CD14-positive monocyte (primary cell): ENCODE measurements around the gene PIK3R6. TPM values are rescaled to one million over a fixed set of nuclear protein-coding genes. Genes with fewer than 3 reads are reported as not detected.
A peak's percentile ranks its signal among the peaks of the same experiment; 100 is the strongest.

Source experiments
- DNase-seq, 3 donors: peaks; one replicate each; pipeline ENCODE4 v3.0.0-alpha.2; 2011 to 2022
- H2AFZ ChIP-seq: 2 replicates; pipeline ENCODE4 v1.6.0; 2012; ENCODE audit warnings: mild to moderate bottlenecking, low read depth, low read length, inconsistent platforms; ENCODE audit not compliant: insufficient read depth, poor library complexity, severe bottlenecking
- H3K27ac ChIP-seq, 2 donors: 1 replicate in 1 of 2; 2 replicates in 1 of 2; pipeline ENCODE4 v1.5.1; 2012 to 2013; ENCODE audit warnings: low read length in 2 of 2, control low read depth in 1 of 2, inconsistent platforms in 1 of 2, low read depth in 1 of 2, mild to moderate bottlenecking in 1 of 2
- H3K27me3 ChIP-seq, 2 donors: one replicate each; pipeline versions ENCODE4 v1.6.0 to v1.6.1; 2011 to 2013; ENCODE audit warnings: low read length in 2 of 2; ENCODE audit not compliant: control insufficient read depth in 2 of 2, insufficient read depth in 2 of 2
- H3K36me3 ChIP-seq, 2 donors: replicated peaks in 1 of 2; 1 replicate in 1 of 2; 2 replicates in 1 of 2; pipeline versions ENCODE4 v1.5.1 to v1.6.1; 2012 to 2013; ENCODE audit warnings: low read length in 2 of 2, control low read depth in 1 of 2, inconsistent platforms in 1 of 2, mild to moderate bottlenecking in 1 of 2; ENCODE audit not compliant: insufficient read depth in 2 of 2, control insufficient read depth in 1 of 2
- H3K4me1 ChIP-seq, 2 donors: 1 replicate in 1 of 2; 2 replicates in 1 of 2; pipeline versions ENCODE4 v1.5.1 to v1.6.1; 2012 to 2013; ENCODE audit warnings: low read length in 2 of 2, control low read depth in 1 of 2, inconsistent platforms in 1 of 2, mild to moderate bottlenecking in 1 of 2, moderate library complexity in 1 of 2; ENCODE audit not compliant: insufficient read depth in 2 of 2, control insufficient read depth in 1 of 2
- H3K4me2 ChIP-seq: replicated peaks from 2 replicates; pipeline ENCODE3; 2012; ENCODE audit warnings: low read length, moderate library complexity, mild to moderate bottlenecking; ENCODE audit not compliant: poor library complexity, severe bottlenecking; ENCODE audit errors: extremely low read depth
- H3K4me3 ChIP-seq, 3 experiments: fragments of 200-600 bp in 1 of 3; sonication (generic) in 1 of 3; replicated peaks in 1 of 3; 1 replicate in 2 of 3; 2 replicates in 1 of 3; pipeline ENCODE4 v1.5.1; 2011 to 2013; ENCODE audit warnings: low read length in 3 of 3, mild to moderate bottlenecking in 3 of 3, control low read depth in 2 of 3, low read depth in 2 of 3, inconsistent platforms in 1 of 3, moderate library complexity in 1 of 3
- H3K79me2 ChIP-seq: 2 replicates; pipeline ENCODE4 v1.6.0; 2012; ENCODE audit warnings: mild to moderate bottlenecking, control low read depth, inconsistent platforms, low read length, moderate library complexity; ENCODE audit not compliant: insufficient read depth
- H3K9ac ChIP-seq: 2 replicates; pipeline ENCODE4 v1.6.0; 2017; ENCODE audit warnings: low read length, mild to moderate bottlenecking; ENCODE audit not compliant: insufficient read depth, poor library complexity, severe bottlenecking
- H3K9me3 ChIP-seq, 2 donors: replicated peaks in 1 of 2; 1 replicate in 1 of 2; 2 replicates in 1 of 2; pipeline versions ENCODE4 v1.5.1 to v1.6.1; 2012 to 2013; ENCODE audit warnings: low read length in 2 of 2, control low read depth in 1 of 2; ENCODE audit not compliant: control insufficient read depth in 1 of 2, insufficient read depth in 1 of 2
- H4K20me1 ChIP-seq: 2 replicates; pipeline ENCODE4 v1.6.0; 2012; ENCODE audit warnings: mild to moderate bottlenecking, low read length, control low read depth, moderate library complexity; ENCODE audit not compliant: insufficient read depth
- H3K27ac Mint-ChIP-seq, 7 donors: one replicate each; pipeline ENCODE4 v1.8.0; 2020; ENCODE audit warnings: mild to moderate bottlenecking in 7 of 7, mixed read lengths in 7 of 7, moderate library complexity in 6 of 7, inconsistent platforms in 2 of 7
- H3K27me3 Mint-ChIP-seq, 3 donors: one replicate each; pipeline ENCODE4 v1.8.0; 2021 to 2022; ENCODE audit warnings: low read depth in 3 of 3, mild to moderate bottlenecking in 3 of 3, mixed read lengths in 3 of 3, moderate library complexity in 3 of 3, inconsistent platforms in 1 of 3
- H3K36me3 Mint-ChIP-seq, 2 donors: one replicate each; pipeline ENCODE4 v1.8.0; 2020; ENCODE audit warnings: mixed read lengths in 2 of 2, inconsistent platforms in 1 of 2, mild to moderate bottlenecking in 1 of 2
- H3K4me1 Mint-ChIP-seq: one replicate; pipeline ENCODE4 v1.8.0; 2020; ENCODE audit warnings: mild to moderate bottlenecking, mixed read lengths
- H3K4me3 Mint-ChIP-seq, 2 donors: one replicate each; pipeline ENCODE4 v1.8.0; 2020; ENCODE audit warnings: mild to moderate bottlenecking in 2 of 2, mixed read lengths in 2 of 2, moderate library complexity in 1 of 2
- H3K9me3 Mint-ChIP-seq, 7 donors: one replicate each; pipeline ENCODE4 v1.8.0; 2020 to 2022; ENCODE audit warnings: mixed read lengths in 7 of 7, mild to moderate bottlenecking in 6 of 7, moderate library complexity in 6 of 7, inconsistent platforms in 2 of 7
- WGBS: methylation state at CpG from one replicate; pipeline ENCODE4 v1.1.5; 2013; ENCODE audit warnings: missing lambda C conversion rate; ENCODE audit not compliant: insufficient coverage; 5-methylcytosine and 5-hydroxymethylcytosine counted together
- intact Hi-C, 2 donors: fragments of 100-400 bp; cut with micrococcal nuclease; formaldehyde crosslinking; loops; one replicate each; pipeline versions ENCODE4 v1.15.0 to v1.15.1; 2023
- polyA plus RNA-seq, 3 donors: library from polyadenylated mRNA; depleted of rRNA in 1 of 3; unstranded in 2 of 3; stranded (reverse) in 1 of 3; fragments of 300-500 nt in 2 of 3; fragments of >200 nt in 1 of 3; fragmentation: Illumina TruSeq in 2 of 3; gene quantifications; 1 replicate in 2 of 3; 2 replicates in 1 of 3; pipeline ENCODE4 v1.2.3, GENCODE V29; 2012 to 2021
- TF ChIP-seq, protein P1 (sequence below): fragments of 200-600 bp; IDR thresholded peaks from one replicate; pipeline ENCODE4 v1.8.0; 2022; ENCODE audit warnings: antibody characterized with exemption, mild to moderate bottlenecking

Gene PIK3R6
- polyA plus RNA-seq, 3 donors: 3.6 to 23.3 (median 5.8) TPM

DNA sequence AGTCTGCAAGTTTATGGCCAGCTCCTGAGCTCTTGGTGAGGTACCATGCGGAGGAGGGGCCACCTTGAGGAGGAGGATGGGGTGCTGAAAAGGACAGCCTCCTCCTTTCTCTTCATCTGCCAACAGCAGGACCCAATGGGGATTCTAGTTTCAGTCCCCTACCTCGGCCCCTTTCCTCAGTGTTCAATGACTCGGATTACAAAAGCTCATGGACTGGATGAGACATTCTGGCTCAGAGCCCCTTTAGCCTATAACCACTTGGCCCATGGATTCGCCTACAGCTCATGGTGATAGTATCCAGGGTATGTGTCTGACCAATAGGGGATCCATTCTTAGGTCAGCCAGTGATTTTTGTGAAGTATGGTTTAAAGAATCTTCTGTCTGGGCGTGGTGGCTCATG lies 8.5 kb upstream of the PIK3R6 start:
- 100% methylated on average over 2 of the region's 5 CpGs for WGBS
- H3K4me1 Mint-ChIP-seq: peaks cover 25% of the 10 kb centered on the region

DNA sequence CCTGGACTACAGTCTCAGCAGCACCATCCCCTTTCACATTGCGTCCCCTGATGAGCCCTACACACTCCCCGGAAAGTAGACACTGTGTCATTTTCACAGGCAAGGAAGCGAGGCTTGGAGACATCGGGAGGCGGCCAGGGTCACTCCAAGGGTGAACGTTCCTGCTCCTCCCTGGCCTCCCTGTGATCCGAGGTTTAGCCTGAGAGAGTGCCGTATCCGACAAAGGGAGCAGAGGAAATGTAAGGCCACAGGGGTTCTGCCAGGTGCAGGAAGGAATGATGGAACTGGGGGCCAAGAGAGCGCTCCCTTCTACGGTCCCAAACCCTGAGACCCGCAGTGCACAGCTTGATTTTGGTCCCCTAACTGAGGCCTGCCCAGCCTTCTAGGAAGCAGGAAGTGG lies 8.0 kb upstream of the PIK3R6 start:
- Histone ChIP-seq H3K4me2 (no peak overlapping the region), H3K4me1 (peaks cover 24% of the 10 kb centered on the region in 2 donors), H3K27me3 (no peaks in the 10 kb centered on the region), H4K20me1 (peaks cover 34% of the 10 kb centered on the region), H3K27ac (no peak overlapping the region), H3K9me3 (no peaks in the 10 kb centered on the region), H2AFZ (no peak overlapping the region), H3K9ac (no peak overlapping the region), H3K79me2 (no peaks in the 10 kb centered on the region), H3K36me3 (peaks cover 28 to 37% of the 10 kb centered on the region in 2 donors), H3K4me3 (no peak overlapping the region)
- intact Hi-C loops: no loop called here
- Mint-ChIP-seq H3K27ac (peak overlapping the region in 2 of 7 donors; percentile 34 to 54), H3K4me3 (no peak overlapping the region), H3K27me3 (peaks cover 0 to 2% (median under 1%) of the 10 kb centered on the region in 3 donors), H3K36me3 (peaks cover 33 to 35% of the 10 kb centered on the region in 2 donors), H3K9me3 (no peaks in the 10 kb centered on the region), H3K4me1 (peaks cover 25% of the 10 kb centered on the region)
- peak in 1 of 3 donors; percentile 4 for DNase-seq
- 100% methylated on average over 5 of the region's 12 CpGs for WGBS
- TF ChIP-seq, protein P1, sequence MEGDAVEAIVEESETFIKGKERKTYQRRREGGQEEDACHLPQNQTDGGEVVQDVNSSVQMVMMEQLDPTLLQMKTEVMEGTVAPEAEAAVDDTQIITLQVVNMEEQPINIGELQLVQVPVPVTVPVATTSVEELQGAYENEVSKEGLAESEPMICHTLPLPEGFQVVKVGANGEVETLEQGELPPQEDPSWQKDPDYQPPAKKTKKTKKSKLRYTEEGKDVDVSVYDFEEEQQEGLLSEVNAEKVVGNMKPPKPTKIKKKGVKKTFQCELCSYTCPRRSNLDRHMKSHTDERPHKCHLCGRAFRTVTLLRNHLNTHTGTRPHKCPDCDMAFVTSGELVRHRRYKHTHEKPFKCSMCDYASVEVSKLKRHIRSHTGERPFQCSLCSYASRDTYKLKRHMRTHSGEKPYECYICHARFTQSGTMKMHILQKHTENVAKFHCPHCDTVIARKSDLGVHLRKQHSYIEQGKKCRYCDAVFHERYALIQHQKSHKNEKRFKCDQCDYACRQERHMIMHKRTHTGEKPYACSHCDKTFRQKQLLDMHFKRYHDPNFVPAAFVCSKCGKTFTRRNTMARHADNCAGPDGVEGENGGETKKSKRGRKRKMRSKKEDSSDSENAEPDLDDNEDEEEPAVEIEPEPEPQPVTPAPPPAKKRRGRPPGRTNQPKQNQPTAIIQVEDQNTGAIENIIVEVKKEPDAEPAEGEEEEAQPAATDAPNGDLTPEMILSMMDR: no peak

More for the DNA sequence above, 8.5 kb upstream of the PIK3R6 start:
- Histone ChIP-seq H3K79me2 (no peaks in the 10 kb centered on the region), H3K9ac (no peak overlapping the region), H3K4me1 (peaks cover 24% of the 10 kb centered on the region in 2 donors), H3K4me3 (no peak overlapping the region), H2AFZ (no peak overlapping the region), H3K27me3 (no peaks in the 10 kb centered on the region), H3K36me3 (peaks cover 33 to 42% of the 10 kb centered on the region in 2 donors), H3K27ac (no peak overlapping the region), H4K20me1 (peaks cover 39% of the 10 kb centered on the region), H3K9me3 (no peaks in the 10 kb centered on the region), H3K4me2 (no peak overlapping the region)
- intact Hi-C loops: no loop called here
- H3K9me3 Mint-ChIP-seq: no peaks in the 10 kb centered on the region
- peaks cover 38 to 40% of the 10 kb centered on the region in 2 donors for H3K36me3 Mint-ChIP-seq
- TF ChIP-seq, protein P1: no peak
- peaks cover 0 to 2% (median 1%) of the 10 kb centered on the region in 3 donors for H3K27me3 Mint-ChIP-seq
- DNase-seq: no peak
- no peak overlapping the region for H3K4me3 Mint-ChIP-seq
- H3K27ac Mint-ChIP-seq: no peak overlapping the region
